Measurements from ENCODE around the gene PICALM. TPM values are rescaled to one million over a fixed set of nuclear protein-coding genes. Genes with fewer than 3 reads are reported as not detected.

Gene PICALM
- total and polyA plus RNA-seq, 2 of the 13 experiments (the other 11 are each of a cell fraction or from before 2014, with no cell fraction given) = 97.6 to 154 TPM

GRCh38 chr11:86108890-86109638, 40.2 kb upstream of the PICALM start:
- Histone ChIP-seq H3K9me3 (ENCODE audit: low read length) (no peaks in the 10 kb centered on the region), H3K4me3 (replicated peaks in 1 of 3; ENCODE audit: insufficient read depth in 1 of 3, low read depth in 2 of 3, low read length in 3 of 3) (no peak overlapping the region), H3K36me3 (replicated peaks in 1 of 2; ENCODE audit: control insufficient read depth in 1 of 2, insufficient read depth in 2 of 2, low read length in 2 of 2) (no peaks in the 10 kb centered on the region), H3K79me2 (ENCODE audit: insufficient read depth, low read length) (no peaks in the 10 kb centered on the region), H3K27me3 (ENCODE audit: control insufficient read depth in 1 of 2, insufficient read depth in 2 of 2, low read length in 2 of 2) (no peaks in the 10 kb centered on the region), H4K20me1 (ENCODE audit: insufficient read depth, low read length) (no peaks in the 10 kb centered on the region), H2AFZ (ENCODE audit: low read length) (peak overlapping the region; percentile 42), H3K4me2 (ENCODE audit: low read depth, low read length) (peak overlapping the region; percentile 18; the same call in 1 of the 2 replicates), H3K27ac (ENCODE audit: extremely low read length, insufficient read depth, low read length) (no peak overlapping the region), H3K4me1 (ENCODE audit: insufficient read depth, low read length) (no peaks in the 10 kb centered on the region), H3K9ac (ENCODE audit: insufficient read depth, low read depth, low read length) (no peak overlapping the region)
- ATAC-seq (no peak), DNase-seq (ENCODE audit: low spot score) (no peak), FAIRE-seq (no peak)
- in situ Hi-C loops (cut with HindIII; ENCODE audit: extremely low pct_ligation_motif_present, low pct_unique_long_range_greater_than_20kb) = no loop called here
- intact Hi-C loops (cut with micrococcal nuclease; ENCODE audit: unreplicated experiment) = no loop called here
- 61% methylated on average over 13 of the region's 13 CpGs for WGBS (ENCODE audit: low lambda C conversion rate)
- TF ChIP-seq SAP130 (CRISPR knock-in tag; IDR thresholded peaks at IDR 0.05; ENCODE audit: low read depth) (no peak), FOXK2 (IDR thresholded peaks at IDR 0.05) (no peak), NFKBIZ (CRISPR knock-in tag; IDR thresholded peaks at IDR 0.05) (no peak), KAT7 (CRISPR knock-in tag; IDR thresholded peaks at IDR 0.05; ENCODE audit: borderline replicate concordance) (no peak), DR1 (CRISPR knock-in tag; IDR thresholded peaks at IDR 0.05) (no peak), ZNF234 (CRISPR knock-in tag; conservative IDR thresholded peaks at IDR 0.05) (no peak)
- CTCF ChIA-PET (ENCODE audit: low intra/inter-chr PET ratio, low total read pairs) = no interaction called here
- BruUV-seq (replicated peaks) = no TSS peak
- POLR2A ChIA-PET = no interaction called here

- 33% methylated on average over 3 of the region's 3 CpGs for WGBS (ENCODE audit: low lambda C conversion rate)
- H3K4me1 ChIP-seq (ENCODE audit: insufficient read depth, low read length) = no peaks in the 10 kb centered on the region
- TF ChIP-seq HDAC2 (CRISPR knock-in tag; IDR thresholded peaks at IDR 0.05) (no peak), JUN (CRISPR knock-in tag; IDR thresholded peaks at IDR 0.05) (no peak), SCMH1 (CRISPR knock-in tag; IDR thresholded peaks at IDR 0.05; ENCODE audit: borderline replicate concordance) (no peak)
- no peaks in the 10 kb centered on the region for H3K36me3 ChIP-seq (replicated peaks in 1 of 2; ENCODE audit: control insufficient read depth in 1 of 2, insufficient read depth in 2 of 2, low read length in 2 of 2)
- CTCF ChIA-PET (ENCODE audit: low intra/inter-chr PET ratio, low total read pairs) = no interaction called here
- H3K79me2 ChIP-seq (ENCODE audit: insufficient read depth, low read length) = no peaks in the 10 kb centered on the region
- POLR2A ChIA-PET = no interaction called here
- no peaks in the 10 kb centered on the region for H4K20me1 ChIP-seq (ENCODE audit: insufficient read depth, low read length)
- FAIRE-seq (no peak), ATAC-seq (no peak), DNase-seq (ENCODE audit: low spot score) (no peak)
- no peaks in the 10 kb centered on the region for H3K27me3 ChIP-seq (ENCODE audit: control insufficient read depth in 1 of 2, insufficient read depth in 2 of 2, low read length in 2 of 2)
- H3K4me2 ChIP-seq (ENCODE audit: low read depth, low read length) = no peak overlapping the region
- no peak overlapping the region for H3K27ac ChIP-seq (ENCODE audit: extremely low read length, insufficient read depth, low read length)
- H2AFZ ChIP-seq (ENCODE audit: low read length) = no peak overlapping the region
- H3K9ac ChIP-seq (ENCODE audit: insufficient read depth, low read depth, low read length) = no peak overlapping the region
- H3K4me3 ChIP-seq (replicated peaks in 1 of 3; ENCODE audit: insufficient read depth in 1 of 3, low read depth in 2 of 3, low read length in 3 of 3) = no peak overlapping the region
- in situ Hi-C loops (cut with HindIII; ENCODE audit: extremely low pct_ligation_motif_present, low pct_unique_long_range_greater_than_20kb) = no loop called here
- BruUV-seq (replicated peaks) = no TSS peak
- intact Hi-C loops (cut with micrococcal nuclease; ENCODE audit: unreplicated experiment) = no loop called here
- no peaks in the 10 kb centered on the region for H3K9me3 ChIP-seq (ENCODE audit: low read length)
These were observed 39.3 kb upstream of the PICALM start for GRCh38 chr11:86108191-86108590.
